Fibroblast of lung (primary cell): ENCODE data around the gene KMT2C.

Source experiments
- EZH2 ChIP-seq: IDR thresholded peaks from 2 replicates; pipeline ENCODE4 v1.5.1; 2012; ENCODE audit warnings: low read length, control low read depth, mild to moderate bottlenecking; ENCODE audit errors: missing control alignments
- TF ChIP-seq, protein P1 (sequence below), 2 donors: IDR thresholded peaks in 1 of 2; conservative IDR thresholded peaks in 1 of 2; 1 replicate in 1 of 2; 2 replicates in 1 of 2; pipeline ENCODE4 v1.5.1; 2011 to 2012; ENCODE audit warnings: low read length in 2 of 2, control low read depth in 1 of 2, inconsistent platforms in 1 of 2, low read depth in 1 of 2, mild to moderate bottlenecking in 1 of 2

GRCh38 chr7:152370297-152370696, 65.5 kb downstream of the KMT2C start:
- TF ChIP-seq, protein P1, sequence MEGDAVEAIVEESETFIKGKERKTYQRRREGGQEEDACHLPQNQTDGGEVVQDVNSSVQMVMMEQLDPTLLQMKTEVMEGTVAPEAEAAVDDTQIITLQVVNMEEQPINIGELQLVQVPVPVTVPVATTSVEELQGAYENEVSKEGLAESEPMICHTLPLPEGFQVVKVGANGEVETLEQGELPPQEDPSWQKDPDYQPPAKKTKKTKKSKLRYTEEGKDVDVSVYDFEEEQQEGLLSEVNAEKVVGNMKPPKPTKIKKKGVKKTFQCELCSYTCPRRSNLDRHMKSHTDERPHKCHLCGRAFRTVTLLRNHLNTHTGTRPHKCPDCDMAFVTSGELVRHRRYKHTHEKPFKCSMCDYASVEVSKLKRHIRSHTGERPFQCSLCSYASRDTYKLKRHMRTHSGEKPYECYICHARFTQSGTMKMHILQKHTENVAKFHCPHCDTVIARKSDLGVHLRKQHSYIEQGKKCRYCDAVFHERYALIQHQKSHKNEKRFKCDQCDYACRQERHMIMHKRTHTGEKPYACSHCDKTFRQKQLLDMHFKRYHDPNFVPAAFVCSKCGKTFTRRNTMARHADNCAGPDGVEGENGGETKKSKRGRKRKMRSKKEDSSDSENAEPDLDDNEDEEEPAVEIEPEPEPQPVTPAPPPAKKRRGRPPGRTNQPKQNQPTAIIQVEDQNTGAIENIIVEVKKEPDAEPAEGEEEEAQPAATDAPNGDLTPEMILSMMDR (conservative IDR thresholded peaks at IDR 0.05 in 1 of 2, IDR thresholded peaks at IDR 0.05 in 1 of 2; ENCODE audit: low read depth in 1 of 2, low read length in 2 of 2): no peak
- TF ChIP-seq EZH2: no peak
